Measurements from ENCODE around the gene CCDC85C. TPM values are rescaled to one million over a fixed set of nuclear protein-coding genes. Genes with fewer than 3 reads are reported as not detected.

The CCDC85C gene
- total RNA-seq, 1 donor from 2014 or later = 5.2 TPM

DNA sequence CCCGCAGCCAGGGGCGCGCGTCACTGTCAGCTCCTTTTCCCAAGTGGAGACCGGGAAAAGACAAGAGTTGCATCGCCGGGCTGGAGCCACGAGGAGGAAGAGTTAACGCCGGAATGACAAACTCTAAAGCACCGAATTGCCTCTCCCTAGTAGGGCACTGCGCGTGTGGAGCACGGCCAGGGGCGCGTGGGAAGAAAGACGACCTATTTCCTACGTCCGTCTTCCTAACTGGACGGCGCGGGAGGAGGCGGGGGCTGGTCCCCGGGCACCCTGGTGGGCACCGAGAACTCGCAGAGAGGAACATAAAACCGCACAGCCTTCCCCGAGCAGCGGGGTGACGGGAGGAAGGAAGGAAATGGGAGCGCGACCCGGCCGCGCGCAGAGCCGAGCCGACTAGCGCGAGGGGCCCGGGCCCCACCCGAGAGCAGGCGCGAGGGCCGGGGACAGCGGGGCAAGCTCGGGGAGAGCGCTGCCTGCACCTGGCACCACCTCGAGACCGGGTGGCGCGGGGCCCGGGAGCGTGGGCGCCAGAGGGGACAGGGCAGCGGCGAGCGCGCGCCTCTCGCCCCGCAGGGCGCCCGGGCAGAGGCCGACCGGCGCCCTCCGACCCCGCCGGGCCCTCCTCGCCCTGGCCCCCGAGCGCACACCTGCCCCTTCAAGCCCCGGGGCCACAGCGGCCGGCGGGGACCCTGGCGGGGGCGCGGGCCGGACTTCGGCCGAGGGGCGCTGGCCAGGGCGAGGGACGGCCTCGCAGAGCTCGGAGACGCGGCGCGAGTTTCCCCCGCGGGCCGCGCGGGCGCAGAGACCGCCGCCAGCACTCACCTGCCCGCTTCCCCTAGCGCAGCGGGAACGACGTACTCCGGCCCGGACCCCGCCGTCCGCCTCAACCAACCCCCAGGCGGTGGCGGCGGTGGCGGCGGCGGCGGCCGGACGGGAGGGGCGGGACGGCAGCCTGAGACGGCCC is 123.8 kb downstream of the CCDC85C start, which contains the start of gene SETD3:
SETD3 (minus strand) TSS at position 954 of the 964 bp plus-strand sequence. CDS start 15,054 bp downstream, outside the sequence.
- no peak for DNase-seq (ENCODE audit: low spot score)

DNA sequence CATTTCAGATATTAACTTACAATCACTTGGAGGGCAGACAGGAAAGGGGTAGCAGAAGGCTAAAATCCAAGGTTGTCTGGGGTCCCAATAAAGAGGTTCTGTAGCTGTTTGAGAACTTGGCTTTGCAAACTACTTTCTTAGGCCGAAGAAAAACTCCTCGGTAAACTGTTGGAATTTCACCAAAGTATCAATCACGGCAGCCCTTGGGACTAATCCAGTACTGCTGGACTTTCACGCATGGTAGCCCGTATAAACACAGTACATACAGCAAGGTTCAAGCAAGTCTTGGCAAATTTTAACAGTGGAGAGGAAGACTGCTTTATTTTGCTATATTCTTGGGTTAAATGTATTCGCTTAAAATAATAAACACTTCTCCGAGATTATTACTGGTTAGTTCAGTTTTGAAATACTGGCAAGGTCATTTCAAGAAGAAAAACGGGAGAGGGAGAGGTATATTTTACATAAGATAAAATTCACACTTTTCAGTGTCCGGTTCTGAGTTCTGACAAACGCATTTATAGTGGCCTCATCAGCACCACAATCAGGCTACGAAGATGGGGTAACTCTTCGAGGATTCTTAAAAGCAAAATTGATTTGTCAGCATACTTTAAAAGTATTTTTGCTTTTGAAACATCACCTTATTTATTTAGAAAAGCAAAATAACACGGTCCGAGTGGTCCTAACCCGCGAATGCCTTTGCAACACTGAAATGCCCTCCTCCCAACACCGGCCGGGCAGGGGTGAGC is 124.7 kb downstream of the CCDC85C start:
- no peak for DNase-seq (ENCODE audit: low spot score)

DNA sequence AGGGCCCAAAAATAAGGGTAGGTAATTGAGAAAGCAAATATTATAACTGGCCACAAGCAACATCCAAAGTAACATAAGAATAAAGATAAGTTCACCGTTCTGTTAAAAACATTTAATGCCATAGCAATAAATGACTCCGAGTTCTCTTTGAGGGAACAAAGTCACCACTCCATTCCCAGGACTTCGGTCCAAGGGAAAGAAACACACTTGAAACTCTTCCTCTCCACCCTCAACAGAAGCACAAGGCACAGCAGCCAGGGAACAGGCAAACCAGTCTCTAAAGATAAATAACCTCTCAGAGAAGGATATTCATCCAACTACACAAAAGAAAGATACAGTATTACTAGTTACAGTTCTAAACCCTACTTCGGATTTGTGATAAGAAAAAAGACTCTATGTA is 125.9 kb downstream of the CCDC85C start:
- DNase-seq (ENCODE audit: low spot score) = no peak

DNA sequence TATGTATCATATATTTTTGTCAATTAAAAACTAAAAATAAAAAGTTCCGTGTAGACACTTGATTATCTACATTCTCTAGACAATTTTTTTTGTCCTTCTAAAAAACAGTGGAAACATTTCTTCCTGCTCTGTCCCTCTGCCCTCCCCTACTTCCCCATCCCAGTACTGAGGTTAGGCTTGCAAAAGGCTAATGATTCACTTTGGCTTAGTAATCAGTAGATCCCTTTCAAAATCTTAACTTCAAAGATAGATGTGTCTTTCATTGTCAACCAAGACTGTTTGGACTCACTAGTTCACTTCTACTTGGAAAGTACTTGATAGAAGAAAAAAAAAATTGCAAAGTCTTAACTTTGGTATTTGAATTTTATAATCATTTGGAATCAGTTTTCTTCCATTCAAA is 127.1 kb downstream of the CCDC85C start:
- DNase-seq (ENCODE audit: low spot score) = no peak

DNA sequence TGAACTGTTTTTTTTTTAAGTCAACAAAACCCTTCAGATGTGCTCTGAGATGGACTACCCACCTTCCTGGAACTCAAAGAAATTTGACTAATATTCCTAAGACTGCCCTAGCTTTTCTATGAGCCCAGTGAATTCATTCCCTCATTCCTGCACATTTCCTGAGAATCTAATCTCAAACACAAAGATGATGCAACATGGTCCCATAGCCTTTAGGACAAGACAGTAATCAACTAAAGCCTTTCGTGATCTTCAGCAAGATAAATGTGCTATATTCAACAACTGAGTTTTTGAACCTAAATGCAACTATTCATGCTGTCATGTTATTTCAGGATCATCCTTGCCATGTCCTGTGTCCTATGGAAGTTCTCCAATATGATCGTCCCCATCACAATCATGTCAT is 128.3 kb downstream of the CCDC85C start:
- no peak for DNase-seq (ENCODE audit: low spot score)

DNA sequence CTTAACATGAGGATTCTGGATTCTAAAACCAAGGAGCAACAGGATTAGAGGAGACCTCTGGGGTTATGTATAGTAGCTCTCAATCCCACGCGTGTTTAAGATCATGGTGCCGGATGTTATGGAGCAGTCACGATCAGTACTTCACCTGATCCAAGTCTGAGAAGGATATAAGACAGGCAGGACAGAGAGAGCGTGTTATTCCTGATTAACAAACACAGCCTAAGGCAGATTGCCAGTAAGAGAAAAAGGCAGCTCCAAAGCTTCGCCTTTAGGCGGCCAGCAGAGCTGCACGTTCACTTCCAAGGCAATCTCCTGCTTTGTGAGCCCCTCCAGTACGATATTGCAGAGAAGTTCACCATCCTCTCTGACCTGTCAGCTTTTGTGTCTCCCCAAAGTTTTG is 128.8 kb downstream of the CCDC85C start:
- DNase-seq (ENCODE audit: low spot score) = no peak

DNA sequence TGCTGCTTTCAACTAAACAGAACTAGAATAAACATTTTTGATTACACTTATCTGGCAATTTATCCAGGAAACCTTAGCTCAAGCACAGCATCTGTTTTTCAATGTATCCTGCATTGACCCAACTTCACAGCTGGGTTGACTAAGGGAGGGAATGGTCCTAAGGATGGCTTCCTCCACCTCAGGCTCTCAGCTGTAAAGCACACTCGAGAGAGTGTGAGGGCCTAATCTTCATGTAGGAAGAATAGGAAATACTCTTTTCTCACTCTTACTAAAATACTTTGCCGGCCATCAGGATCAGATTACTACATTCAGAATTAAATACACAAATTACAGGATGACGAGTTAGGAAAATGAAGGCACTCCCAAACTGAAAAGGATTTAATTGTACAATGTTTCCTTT is 130.5 kb downstream of the CCDC85C start:
- DNase-seq (ENCODE audit: low spot score) = no peak

DNA sequence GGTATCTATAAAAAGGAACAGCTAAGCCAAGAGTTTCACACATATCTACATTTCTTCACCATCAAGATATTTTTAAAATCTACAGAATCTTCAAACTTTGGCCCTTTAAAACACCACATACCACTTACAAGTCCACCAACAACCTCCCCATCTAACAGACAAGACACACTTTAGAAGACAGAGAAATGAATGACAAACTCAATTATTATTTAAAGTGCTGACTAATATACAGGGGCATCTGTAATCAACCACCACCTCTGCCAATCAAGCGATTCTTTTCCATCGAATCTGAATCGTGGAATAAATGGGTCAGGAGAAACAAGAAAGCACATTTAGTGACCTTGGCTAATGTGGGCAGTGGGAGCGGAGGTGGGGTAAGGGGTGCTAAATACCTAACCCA is 131.1 kb downstream of the CCDC85C start:
- DNase-seq (ENCODE audit: low spot score) = no peak

DNA sequence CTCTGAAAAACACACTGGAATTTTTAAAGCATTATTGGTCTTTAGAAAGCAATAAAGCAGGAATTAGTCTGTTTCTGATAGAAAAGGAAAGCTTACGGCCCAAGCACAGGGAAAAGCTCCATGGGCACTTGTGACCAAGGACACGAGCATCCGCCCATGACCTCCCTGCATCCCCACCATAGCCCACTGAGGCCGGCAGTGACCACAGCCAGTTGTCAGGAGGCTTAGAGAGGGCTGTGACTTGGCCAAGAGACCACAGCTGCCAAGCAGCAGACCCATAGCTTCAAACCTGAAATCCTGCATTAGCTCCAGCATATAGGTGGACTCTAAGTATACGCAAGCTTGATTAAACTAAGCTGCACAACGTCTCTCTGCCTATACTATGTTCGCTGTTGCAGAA is 132.3 kb downstream of the CCDC85C start:
- no peak for DNase-seq (ENCODE audit: low spot score)

DNA sequence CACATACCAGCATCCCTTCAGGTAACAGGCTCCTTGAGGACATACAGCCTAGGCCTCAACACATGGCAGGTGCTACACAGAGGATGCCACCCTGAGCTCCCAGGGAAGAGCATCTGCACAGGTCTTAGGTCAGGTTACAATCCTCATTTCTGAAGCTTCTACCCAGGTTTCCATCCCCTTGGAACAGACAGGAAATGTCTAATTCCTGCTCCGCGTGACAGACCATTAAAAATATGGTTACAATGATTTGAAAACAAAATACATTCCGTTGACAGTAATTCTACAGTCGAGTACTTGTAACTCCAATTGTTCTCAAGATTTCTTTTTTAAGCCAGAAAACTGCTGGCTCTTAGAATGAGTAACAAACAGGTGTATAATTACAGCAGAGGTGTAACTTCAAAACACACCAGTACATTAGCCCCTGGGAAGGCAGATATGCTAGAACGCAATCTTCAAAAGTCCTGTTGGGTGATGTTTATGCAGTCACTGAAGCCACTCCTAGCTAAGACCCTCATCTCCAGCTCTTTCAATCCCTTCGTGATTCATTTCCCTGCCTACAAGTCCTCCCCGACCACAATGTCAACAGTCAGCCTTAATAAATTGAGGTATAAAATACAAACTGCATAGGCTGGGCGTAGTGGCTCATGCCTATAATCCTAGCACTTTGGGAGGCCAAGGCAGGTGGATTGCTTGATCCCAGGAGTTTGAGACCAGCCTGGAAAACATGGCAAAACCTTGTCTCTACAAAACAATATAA is 135.0 kb downstream of the CCDC85C start:
- DNase-seq (ENCODE audit: low spot score) = no peak

DNA sequence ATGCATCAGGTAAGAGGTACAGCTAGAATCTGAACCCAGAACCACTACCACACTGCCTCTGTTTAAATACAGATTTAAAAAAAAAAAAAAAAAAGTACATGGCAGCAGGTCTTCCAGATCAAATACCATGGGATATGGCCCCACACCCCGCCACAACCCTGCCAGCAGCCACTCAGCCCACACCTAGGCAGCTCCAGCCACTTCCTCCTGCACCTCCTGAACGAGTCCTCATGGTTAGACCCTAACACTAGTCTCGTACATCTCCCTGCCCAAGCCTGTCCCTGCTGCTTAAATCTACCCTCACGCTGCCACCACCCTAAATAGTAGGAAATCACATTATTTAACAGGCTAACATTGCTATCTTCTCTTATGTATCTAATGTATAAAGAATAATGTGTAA is 135.9 kb downstream of the CCDC85C start:
- DNase-seq (ENCODE audit: low spot score) = no peak

DNA sequence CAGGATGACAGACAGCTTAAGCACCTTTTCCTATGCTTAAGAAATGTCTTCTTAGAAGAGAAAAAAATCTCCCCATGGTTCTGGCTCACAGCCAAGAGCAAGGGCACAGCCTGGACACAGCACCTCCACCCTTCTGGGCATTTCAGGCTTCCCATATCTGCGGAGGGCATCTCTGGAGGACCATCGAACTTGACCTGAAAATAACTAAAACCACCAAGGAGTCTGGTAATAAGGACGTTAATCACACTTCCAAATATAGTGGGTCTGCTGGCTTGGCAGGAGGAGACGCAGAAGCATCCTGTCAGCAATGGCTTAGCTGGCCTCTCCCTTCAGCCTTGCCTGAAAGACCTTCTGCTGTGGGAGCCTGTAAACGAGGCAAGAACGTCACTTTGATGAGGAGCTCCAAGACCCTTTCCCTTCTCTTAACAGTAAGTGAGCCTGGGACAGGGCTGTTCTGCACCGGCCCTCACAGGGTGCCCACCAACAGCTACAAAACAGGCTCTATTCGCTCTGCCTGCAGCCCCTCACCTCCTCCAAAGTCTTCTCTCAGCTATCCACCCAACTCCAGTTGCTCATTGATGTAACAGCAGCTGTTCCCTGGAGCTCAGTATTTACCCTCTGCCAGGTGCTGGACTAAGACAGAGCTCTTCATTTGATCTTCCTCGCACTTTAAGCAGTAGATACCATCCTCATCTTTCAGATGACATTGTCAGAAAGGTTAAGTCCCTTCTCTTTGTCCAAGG is 136.5 kb downstream of the CCDC85C start:
- DNase-seq (ENCODE audit: low spot score) = no peak

DNA sequence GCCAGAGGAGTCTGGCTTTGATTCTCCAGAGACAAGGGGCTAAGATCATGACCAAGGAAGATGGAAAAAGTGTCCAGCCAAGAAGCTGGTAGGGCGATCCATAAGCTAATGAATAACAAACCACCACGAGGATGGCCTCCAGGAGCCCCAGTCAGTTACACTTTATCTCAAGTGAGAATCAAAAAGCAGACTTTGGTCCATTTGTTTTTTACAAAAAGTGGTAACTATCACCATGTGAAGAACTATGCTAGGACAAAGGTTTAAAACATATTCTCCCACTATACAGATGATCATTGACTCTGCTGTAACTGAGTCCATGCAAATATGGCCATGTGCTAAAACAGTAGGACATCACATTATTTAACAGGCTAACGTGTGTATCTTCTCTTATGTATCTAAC is 137.2 kb downstream of the CCDC85C start:
- DNase-seq (ENCODE audit: low spot score) = no peak

DNA sequence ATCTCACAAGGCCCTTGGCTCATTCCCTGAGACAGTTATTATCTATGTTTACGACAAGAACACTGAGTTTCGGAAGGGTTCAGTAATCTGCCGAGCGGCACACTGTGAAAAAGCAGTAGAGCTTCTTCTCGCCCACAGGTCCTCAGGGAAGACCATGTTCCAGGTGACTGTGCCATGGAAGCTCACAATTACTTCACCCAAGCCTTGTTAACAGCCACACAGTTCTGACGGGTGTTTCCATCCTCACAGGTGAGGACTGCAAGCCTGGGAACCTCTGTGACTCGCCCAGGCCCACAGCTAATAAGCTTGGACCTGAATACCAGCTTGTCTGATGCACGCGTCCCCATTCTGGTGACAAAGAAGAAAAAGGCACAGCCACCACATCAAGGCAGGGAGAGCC is 138.7 kb downstream of the CCDC85C start:
- DNase-seq (ENCODE audit: low spot score) = no peak

DNA sequence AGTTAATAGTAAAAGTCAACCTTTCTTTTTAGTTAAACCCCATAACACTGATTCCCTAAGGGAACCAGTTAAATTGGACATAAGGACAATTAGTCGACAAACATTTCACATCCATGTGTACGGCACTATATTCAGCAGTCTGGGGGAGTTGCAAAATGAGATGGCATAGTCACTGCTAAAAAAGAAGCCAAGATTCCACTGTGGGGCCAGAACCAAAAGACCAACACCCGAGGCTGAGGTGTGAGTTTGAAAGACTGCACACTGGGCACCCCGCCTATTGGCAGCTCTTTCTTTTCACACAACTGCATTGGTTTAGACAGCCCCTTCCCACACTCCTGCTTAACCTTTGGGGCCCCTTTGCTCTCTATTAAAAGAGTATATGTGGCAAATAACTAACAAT is 140.0 kb downstream of the CCDC85C start:
- no peak for DNase-seq (ENCODE audit: low spot score)

DNA sequence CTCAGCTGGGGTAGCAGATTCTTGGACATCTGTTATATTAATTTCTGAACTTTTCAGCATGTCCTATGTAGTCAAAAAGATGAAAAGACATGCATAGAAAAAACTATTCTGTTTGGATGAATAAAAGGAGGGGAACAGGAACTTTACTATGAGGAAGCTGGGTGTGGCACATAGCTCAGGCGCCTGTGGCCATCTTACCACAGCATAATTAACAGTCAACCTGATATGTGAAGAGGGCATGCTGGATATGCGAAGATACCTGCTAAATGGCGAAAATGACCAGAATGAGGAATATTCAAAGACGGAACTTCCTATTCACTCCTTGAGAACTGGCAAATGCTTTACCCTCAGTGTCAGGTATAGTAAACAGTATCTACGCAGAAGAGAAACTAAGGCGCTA is 141.8 kb downstream of the CCDC85C start:
- DNase-seq (ENCODE audit: low spot score) = no peak

DNA sequence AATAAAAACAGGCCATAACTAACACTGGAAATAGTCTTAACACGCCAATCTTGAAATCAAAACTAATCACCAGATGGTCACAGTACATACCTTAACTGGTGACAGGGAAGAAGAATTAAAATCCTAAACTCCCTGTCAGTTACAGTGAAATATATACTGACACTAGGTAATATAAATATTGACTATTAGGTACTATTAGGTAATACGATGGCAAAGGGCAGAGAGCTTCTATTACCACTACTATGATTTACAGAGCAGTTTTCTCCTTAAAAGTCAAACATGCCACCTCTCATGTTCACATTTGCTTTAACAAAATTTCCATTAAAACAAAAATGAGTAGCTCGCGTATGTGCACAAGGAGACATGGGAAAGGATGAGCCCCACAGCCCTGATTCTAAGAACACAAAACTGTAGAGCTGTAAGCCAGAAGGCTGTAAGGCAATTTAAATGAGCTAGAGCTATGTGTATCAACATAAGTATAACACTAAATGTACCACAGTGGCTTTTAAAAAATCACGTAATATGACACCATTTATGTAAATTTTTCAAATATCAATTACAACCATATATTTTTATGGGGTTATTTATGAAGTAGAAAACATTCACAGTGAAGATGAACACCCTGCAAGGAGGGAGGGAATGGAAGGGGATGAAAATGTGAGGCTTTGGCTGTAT is 142.5 kb downstream of the CCDC85C start:
- DNase-seq (ENCODE audit: low spot score) = no peak

DNA sequence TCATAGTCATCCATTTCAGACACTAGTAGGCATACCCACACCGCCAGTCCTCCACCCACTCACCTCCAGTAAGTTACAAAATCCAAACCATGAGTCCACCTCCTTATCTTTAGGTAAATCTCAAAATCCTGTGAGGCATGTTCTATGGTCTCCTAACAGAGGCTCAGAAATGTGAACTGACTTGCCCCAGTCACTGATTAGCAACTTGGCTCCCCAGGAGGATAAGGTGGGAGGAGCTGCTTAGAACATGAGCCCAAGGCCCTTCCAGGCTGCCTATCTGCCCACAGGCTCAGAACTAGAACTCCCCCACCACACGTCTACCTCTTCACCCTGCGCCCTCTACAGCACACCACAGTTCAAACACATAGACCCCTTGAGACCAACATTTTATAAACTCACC is 143.2 kb downstream of the CCDC85C start:
- no peak for DNase-seq (ENCODE audit: low spot score)

DNA sequence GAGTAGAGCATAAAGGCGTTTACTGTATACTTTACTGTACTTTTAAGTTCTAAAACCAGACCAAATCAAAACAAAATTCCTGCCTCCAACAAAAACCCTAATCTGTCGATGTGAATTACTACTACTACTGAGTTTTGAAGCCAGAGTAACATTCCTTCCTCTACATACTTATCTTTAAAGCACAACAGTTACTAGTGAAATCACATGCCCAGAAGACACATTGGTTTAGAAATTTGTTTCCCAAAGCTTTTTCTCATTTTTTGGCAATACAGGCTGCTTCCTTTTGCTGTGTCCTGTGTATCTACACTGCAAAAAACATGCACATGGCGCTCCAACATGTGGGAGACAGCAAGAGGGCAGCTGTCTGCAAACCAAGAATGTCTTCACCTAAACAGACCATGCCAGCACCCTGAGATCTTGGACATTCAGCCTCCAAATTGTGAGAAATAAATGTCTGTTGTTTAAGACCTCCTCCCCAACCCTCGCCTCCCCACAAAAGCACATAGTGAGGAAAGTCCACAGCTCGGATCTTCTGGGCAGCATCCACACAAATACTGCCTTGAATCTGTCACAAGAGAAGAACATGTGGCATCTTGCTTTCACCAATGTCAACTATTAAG is 144.4 kb downstream of the CCDC85C start:
- DNase-seq (ENCODE audit: low spot score) = no peak

DNA sequence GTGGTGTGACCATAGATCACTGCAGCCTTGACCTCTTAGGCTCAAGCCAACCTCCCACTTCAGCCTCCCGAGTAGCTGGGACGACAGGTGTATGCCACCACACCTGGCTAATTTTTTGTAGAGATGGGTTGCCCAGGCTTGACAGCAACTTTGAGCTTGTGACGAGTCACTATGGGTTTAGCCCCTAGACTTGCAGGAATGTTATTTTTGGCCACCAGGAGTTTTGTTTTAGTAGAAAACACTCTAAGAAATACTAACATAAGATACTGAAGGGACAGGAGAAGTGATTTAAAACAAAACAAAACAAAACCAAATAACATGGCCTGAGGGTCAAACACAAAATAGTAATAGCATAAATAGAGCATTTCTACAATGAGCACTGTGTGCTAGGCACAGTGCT is 149.8 kb downstream of the CCDC85C start:
- DNase-seq (ENCODE audit: low spot score) = no peak
